K562 (cell line): ENCODE measurements around the gene ACY1.

Experiments
- RCOR1 ChIP-seq, 2 experiments: IDR thresholded peaks; 2 replicates each; pipeline ENCODE4 v1.6.1; 2012; ENCODE audit warnings: low read depth in 2 of 2, low read length in 2 of 2, borderline replicate concordance in 1 of 2, improper control_type of control experiment in 1 of 2
- TBP ChIP-seq: optimal IDR thresholded peaks from 2 replicates; pipeline ENCODE3; 2011; ENCODE audit warnings: low read depth, low read length, improper control_type of control experiment
- XRCC4 ChIP-seq: IDR thresholded peaks from one replicate; pipeline ENCODE4 v1.6.1; 2011; ENCODE audit not compliant: insufficient read depth, insufficient read length; ENCODE audit errors: extremely low read depth
- ZNF274 ChIP-seq: IDR thresholded peaks from 2 replicates; pipeline ENCODE4 v1.6.1; 2011; ENCODE audit warnings: low read depth, mild to moderate bottlenecking, low read length, moderate library complexity, borderline replicate concordance

DNA sequence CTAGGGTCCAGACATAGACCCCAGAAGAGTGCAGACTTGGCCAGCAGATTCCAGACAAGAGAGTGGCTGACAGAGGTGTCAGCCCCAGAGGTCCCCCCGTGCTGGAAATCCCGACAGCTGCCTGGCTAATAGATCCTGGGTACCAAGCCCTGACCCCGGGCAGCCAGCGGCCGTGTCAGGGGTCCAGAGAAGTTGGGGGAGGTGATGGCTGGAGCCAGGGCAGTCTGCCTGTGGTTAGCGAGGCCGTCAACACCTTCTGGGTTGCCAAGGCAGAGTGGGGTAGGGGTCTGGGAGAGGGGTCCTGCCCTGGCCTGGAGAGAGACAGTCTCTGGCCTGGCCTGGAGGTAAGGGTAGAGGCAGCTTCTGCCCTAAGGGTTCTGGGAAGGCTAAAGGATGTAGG, 37.5 kb downstream of the ACY1 start:
- TF ChIP-seq XRCC4 (no peak), RCOR1 (IDR thresholded peaks at IDR 0.05; ENCODE audit: borderline replicate concordance in 1 of 2, low read depth in 2 of 2, low read length in 2 of 2) (no peak), TBP (no peak), ZNF274 (no peak)
